ENCODE results near the gene CYP19A1.

CYP19A1 gene

DNA sequence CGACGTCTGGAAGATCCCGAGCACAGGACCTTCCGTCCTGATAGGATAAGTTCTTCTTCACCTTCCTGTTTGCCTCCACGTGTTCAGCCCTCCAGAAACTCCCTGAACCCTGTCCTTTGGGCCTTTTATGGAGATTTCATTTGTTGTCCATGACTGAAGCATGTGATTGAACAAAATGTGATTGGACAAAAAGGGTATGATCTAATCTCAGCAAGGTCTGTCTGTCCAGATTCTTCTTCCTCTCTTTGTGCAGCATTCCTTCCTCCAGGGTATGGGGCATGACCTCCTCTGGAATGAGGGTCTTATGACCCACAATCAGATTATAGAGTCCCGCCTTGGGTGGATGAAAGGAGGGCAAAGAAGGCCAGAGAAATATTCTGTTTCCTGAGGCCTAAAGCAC lies at the start of gene CYP19A1:
Gene CYP19A1, minus strand, starts transcription at position 101 of the 400 bp plus-strand sequence. CDS start 95,684 bp downstream, outside the sequence.
- no peak for DNase-seq

DNA sequence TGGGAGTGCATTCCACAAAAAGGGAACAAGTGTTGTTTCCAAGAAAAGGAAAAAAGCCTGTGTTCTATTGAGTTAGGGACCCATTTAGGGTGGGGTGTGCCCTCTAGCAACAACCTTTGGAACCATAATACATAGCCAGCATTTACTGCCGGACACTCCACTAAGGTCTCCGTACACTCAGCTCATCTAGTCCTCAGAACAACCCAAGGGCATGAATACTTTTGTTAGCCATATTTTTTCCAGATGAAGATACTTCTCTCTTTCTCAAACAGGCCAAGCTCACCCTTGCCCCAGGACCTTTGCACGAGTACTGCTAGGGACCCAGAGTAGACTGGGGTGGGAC lies 49.3 kb upstream of the CYP19A1 start:
- DNase-seq: no peak

DNA sequence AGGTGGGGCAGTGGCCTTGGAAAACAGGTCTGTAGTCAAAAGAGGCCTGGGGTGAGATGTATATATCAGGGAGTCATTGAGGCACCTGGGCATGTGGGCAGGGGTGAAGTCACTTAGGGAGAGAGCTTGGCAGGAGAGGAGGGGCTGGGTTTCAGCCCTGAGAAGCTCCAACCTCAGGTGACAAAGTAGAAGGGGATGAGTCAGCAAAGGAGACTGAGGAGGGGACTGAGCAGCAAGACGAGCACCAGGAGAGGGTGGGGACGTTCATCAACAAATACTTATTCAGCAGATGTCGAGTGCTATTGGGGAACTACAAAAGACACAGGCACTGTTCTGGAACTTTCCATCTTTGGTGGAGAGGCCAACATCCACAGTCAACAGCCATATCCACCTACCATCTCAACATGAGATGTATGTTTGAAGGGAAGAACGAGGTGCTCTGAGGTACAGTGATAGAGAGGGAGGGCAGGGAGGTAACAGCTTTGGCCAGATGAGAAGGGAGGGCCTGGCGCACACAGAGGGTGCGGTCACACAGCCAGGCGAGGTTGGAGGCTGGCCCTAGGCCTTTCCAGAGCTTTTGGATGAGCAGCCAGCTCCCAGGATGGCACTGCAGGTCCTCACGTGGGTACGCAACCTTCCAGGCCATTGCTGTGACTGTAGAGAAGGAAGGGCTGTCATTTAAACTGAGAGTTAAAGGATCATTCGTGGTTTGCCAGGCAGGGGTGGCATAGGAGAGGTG lies 48.7 kb upstream of the CYP19A1 start:
- DNase-seq: no peak

DNA sequence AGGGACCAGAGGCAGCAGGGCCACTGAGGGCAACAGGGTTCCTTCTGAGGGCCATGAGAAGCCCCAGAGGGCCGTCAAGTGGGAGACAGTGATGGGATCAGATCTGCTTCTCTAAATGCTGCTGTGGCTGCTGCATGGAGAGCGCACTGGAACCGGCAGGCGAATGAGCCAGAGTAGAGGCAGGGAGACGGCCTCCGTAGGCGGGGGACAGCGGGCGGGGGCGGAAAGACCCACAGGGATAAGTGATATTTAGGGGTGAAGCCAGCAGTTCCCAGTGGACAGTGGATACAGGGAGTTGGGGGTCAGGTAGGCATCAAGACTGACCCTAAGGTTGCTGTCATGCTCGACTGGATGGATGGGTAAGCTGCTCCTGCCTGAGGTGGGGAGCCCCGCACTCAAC lies 48.1 kb upstream of the CYP19A1 start:
- no peak for DNase-seq

DNA sequence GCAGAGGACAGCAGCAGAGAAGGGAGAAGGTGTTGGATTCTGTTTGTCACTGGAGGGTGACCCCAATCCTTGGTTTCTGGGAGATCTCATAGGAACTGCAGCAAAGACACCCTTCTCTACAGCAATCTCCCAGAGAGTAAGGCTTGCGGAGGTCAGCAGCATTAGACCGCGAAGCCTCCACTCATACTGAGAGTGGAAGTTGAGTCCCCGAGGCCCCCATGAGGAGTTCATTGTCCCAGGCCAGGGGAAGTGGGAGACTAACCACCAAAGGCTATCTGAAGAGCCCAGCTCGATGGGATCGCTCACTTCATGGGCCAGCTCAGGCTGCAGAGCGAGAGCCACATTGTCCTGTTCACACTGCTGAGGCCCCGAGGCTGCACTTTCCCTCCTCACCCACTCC lies 47.6 kb upstream of the CYP19A1 start:
- DNase-seq: no peak

DNA sequence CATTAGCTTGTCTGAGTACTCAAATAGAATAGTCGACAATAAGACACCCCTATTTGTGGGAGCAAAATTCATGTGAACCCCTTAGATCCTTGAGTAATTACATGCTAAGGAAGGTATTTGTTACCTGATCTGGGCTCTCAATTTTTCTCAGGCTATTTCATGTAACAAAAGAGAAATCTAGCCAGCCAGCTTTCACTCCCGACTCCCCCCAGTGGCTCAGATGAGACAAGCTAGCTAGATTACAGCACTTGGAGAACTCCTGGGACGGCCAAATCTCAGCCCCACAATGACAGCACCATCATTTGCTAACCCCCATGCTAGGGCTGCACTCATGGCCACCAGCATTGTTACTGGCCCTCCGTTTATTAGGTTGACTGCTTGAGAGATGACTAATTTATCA lies 44.4 kb upstream of the CYP19A1 start:
- no peak for DNase-seq

DNA sequence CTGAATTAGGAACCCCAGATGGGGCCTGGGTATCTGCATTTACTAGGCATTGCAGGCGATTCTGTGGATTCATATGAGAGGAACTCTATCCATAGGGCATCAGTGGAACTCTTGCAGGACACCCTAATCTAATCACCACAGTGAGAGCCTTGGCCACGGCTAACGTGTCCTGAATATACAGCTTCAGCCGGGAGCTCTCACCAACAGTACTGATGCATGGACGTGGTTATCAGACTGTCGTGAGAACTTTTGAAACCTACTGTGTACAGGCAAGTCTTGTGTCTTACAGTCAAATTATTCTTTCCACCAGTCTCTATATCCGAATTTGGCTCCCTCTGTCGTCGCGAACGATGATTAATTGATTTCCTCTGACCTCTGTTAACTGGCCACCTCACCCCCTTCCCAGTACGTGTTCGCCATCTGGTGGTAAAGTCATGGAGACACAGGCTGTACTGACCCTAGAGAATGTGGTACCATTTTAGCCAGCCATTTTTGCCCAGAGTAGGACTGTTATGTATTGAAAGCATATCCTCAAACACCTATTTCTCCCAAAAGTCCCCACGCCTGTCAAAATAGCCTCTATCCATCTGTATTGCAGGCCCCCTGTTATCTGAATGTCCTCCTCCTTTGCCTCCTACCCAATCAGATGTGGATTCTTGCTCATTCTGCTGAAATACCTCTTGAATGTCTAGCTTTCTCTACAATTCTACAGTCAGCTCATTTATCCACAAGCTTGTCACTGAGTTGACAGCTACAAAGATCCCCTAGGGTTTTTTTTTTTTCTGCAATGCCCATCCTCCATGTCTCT lies 42.8 kb upstream of the CYP19A1 start:
- peak; percentile 34 for DNase-seq

DNA sequence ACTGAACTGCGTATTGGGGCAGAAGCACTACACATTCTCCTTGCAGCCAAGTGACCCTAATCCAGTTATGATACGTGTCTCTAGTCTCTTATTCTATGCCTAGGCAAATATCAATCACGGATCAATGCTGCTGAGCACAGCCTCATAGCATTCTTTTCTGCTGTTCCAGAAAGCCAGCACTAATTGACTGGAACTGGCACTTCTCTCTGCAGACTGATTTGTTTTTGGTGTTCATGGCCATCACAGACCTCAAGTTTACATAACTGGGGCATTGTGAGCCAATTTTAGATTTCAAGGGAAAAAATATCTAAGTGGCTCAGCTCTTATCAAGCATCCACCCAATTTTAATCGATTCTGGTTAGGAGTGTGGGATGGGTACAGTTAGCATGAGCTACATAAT lies 41.0 kb upstream of the CYP19A1 start:
- DNase-seq: no peak

DNA sequence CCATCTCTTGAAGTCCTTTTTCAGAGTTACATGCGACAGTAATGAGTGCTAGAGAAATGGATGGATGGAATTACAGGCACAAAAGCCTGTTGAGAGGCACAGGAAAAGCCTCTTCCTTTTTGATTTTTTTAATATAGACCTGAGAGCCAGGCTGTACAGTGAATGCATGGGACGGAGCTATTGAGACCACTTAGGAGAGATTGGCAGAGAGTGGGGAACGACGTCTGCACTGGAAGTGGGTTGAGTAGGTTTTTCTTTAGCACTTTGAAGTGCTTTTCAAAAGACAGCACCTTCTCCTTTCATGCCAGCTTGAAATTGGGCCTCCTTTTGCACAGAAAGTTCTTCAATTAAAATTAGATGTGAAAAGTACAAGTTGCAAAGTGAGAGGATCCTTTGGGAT lies 40.0 kb upstream of the CYP19A1 start:
- DNase-seq: no peak

DNA sequence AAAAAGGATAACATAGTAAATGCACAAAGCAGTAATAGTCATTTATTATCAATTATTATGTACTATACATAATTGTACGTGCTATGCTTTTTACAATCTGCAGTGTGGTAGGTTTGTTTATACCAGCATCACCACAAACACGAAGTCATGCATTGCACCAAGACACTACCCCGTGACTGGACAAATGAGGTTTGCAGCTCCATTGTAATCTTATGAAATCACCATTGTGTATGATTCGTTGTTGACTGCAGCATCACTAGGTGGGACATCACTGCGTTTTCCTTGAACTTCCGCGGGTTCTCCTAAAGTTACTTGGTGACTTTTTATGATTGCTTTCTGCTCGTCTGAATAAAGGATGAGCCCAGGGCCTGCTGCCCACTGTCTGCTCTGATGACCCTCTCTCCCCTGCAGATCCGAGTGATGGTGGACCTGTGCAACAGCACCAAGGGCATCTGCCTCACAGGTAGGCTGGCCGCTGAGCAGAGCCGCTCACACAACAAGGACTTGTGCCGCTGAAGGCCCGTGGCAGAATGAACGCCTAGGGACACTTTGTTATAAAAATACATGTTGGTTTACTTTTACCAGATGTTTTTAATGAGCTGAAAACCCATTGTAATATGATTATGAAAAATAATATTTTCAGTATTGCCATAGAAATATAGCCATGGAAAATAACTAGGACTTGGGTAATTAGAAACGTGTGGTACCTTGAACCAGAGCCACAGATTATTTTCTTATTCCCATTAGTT lies 38.8 kb upstream of the CYP19A1 start:
- DNase-seq: no peak

DNA sequence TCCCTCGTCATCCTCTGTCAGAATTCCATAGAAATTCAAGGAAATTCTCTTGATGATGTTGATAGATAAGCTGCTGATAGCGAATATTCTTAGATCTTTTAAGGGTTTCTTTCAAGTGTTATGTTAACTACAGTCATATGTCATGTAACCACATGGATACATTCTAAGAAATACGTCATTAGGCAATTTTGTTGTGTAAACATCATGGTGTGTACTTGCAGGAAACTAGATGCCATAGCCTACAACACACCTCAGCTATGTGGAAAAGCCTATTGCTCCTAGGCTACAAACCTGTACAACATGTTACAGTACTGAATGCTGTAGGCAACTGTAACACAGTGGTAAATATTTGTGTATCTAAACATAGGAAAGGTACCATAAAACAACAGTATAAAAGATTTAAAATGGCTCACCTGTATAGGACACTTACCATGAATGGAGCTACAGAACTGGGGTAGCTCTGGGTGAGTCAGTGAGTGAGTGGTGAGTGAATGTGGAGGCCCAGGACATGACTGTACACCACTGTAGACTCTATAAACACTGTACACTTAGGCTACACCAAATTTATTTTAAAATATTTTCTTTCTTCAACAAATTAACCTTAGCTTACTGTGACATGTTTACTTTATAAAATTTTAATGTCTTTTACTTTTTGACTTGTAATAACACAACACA lies 37.7 kb upstream of the CYP19A1 start:
- no peak for DNase-seq

DNA sequence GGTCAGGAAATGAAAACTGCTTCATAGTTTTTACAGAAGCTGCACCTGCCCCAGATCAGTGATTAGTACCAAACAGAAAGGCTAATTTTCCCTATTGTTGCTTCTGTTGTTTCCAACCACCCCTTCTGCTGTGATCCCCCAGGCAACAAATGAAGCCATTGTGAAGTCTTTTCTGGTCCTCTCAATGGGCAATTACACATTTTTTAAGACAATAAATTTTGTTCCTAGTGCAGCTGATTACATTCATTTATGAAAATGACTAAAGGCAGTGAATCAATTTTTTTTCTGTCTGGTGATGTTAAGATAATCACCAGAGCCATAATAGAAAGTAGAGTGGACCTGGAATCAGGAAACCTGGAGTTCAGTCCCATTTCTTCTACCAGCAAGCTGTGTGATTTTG lies 35.7 kb upstream of the CYP19A1 start:
- DNase-seq: no peak

DNA sequence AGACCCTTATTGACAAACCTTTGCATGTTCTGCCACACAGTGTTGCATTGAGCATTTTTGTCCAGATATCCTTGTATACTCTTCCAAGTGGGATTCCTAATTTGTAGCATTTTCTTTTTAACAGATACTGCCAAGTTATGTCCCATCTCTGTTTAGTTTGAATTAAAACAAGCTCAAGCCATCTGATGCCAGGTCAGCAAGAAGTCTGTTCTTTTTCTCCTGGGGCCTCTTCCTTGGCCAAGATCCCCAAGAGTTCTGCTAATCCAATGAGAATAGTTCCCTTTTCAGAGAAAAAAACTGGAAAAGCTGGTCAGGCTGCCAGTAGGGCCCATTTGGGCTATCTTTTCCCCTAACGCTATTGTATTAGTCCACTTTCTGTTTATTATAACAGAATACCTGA lies 32.9 kb upstream of the CYP19A1 start:
- no peak for DNase-seq

DNA sequence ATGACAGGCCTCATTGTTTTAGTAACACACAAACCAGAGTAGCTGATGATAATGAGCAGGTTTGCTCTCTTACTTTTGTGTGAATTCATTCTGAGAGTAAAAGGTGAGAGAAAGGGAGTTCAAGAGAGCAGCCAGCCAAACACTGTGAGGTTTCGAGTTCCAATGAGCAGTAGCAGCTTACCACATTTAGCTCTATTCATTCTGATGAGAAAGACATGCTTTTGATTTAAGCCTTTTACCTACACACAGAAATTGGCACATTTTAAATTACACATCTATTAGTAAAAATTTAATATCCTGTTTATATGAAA lies 31.0 kb upstream of the CYP19A1 start:
- DNase-seq: no peak

DNA sequence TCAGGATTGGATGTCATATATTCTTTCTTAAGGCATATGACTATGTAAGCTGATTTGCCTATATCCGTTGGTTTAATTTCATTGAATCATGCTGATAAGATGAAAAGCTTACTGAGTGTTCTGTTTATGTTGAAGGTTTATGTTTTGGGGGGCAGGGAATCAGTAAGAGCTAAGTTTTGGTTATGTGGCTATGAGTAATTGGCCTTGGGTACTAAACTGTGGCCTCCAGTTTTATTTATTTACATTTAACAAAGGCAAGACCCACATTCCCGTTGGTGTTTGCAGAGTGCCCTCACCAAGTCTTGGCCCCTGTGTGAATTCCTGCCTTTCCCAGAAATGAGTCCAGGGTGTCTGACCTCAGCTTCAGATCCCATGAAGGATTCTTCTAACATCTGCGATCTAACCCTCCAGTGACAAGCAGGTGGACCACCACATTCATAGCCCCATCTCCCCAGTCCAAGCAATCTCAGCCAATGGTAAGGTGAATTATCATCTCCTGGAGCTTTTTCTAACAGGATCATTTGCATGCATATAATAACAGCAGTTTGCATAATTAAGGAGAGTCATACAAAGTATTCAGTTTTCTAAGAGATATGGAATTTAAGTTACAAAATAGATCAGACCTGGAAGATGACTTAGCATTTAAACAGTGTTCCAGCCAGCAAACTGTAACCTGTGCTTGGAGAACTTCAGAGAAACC lies 30.5 kb upstream of the CYP19A1 start:
- DNase-seq: no peak

DNA sequence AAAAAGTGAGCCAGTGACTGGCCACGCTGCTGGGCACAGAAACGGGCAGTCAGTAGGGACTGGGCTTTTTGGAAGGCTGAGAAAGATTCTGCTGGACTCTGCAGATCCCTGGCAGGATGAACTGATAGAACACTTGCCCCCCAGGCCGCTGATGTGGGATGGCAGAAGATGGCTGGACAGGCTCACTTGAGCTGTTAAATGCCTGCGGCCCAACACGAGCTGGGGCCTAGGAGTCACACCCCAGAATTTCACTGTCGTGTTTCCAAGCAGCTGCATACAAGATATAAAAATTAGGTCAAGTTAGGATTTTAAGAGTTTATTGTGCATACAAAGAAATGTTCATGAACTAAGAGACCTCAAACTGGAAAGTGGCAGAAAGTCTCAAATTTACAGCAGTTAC lies 29.9 kb upstream of the CYP19A1 start:
- no peak for DNase-seq

DNA sequence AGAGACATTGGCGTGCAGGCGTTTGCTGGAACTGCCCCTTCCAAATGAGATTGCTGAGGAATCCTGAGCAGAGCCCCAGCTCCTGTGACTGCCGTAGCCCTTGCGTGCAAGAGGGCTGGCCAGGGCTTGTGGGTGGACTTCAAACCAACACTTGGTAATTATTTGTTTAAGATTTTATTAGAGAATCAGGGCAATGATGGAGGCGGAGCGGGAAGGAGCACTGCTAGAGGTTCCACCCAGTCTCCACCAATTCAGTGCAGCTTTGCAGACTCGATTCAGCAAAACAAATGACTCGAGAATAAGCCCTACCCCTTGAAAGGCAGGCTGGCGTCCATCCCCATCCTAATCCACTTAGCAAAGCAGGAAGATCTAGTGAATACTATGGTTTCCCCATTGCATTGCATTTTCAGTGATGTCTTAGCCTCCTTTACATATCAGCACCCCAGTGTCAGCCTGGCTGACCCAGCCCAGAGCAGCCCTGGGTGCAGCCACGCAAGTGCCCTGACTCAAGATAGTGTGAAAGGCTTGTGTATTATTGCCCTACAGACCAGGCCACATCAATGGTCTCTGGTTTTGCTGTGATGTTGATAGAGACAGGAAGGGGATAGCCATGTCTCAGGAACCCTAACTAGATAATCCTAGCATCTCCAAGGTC lies 29.1 kb upstream of the CYP19A1 start:
- DNase-seq: no peak

DNA sequence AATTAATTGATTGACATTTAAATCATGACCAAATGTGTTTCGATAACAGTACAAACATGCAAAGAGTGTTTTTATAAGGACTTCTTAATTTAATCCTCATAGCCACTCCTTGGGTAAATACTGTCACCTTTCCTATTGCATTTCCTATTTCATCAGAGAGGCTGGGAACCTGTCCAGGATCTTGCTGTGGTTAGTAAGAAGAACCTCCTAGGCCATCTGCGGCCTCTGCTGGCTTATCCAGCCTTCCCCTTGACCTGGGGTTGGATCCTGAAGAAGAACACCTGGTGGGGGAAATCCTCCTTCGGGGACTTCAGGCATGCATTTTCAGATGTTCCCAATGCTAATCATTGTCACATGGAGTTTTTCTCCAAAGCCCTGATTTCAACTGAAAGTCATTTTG lies 28.5 kb upstream of the CYP19A1 start:
- peak; percentile 10 for DNase-seq

DNA sequence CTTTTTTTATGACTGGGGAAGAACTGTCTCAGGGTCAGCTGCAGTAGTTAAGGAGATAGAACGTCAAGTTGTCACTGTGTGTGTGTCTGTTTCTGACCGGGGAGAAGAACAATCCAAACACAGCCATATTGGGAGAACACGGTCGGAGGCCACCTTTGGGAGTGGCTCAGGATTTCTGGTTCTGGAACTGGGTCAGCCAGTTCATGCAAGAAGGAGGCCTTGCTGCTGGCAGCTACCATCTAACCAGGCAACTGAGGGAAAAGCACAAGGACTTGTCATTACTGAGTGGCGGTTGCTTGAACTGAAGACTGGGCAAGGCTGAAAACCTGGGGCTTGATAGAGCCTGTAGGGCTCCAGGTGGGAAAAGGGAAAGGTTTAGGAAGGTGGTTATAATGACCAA lies 27.7 kb upstream of the CYP19A1 start:
- no peak for DNase-seq

DNA sequence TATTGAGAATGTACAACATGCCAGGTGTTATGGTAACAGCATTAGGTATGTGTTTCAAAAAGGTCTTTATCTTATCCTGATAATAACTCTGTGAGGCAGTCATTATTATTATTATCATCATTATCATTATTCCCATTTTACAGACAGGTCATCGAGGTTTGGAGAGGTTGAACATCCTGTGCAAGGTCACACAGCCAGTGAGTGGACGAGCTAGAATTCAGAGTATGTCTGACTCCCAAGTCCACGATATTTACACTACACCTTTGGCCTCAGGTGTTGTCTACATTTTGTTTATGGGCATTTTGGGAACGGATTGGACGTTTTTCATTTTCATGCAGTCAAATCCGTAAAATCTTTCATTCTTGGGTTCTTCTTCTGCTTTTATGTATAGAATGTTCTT lies 27.0 kb upstream of the CYP19A1 start:
- no peak for DNase-seq

DNA sequence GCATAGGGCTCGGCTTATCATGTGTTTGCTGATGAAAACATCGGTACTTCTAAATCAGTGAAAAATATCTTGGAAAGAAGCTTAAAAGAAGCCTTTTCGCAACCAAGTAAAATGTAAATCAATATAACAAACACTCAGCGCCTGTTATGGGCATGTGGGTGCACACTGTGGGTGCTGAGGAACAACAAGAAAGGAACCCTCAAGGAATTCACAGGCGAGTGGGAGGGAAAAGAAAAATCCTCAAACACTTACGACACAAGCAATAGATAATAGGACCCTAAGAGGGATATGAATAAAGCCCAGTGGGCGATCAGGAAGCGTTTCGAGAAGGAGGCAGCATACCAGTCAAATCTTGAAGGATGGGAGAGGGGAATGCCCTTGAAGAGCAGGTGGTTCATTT lies 25.0 kb upstream of the CYP19A1 start:
- DNase-seq: no peak

DNA sequence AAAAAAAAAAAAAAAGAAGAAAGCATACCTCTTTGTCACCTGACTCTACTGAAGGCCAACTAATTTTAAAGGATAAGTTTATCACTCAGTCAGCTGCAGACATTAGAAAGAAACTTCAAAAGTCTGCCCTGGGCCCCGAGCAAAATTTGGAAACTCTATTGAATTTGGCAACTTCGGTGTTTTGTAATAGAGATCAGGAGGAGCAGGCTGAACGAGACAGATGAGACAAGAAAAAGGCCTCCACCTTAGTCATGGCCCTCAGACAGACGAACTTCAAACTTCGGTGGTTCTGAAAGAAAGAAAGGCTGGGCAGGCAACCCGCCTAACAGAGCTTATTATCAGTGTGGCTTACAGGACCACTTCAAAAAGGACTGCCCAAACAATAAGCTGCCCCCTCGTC lies 21.6 kb upstream of the CYP19A1 start:
- DNase-seq: no peak
